Purkinje cell (primary cell): ENCODE data around the gene NUTM2A. TPM values are rescaled to one million over a fixed set of nuclear protein-coding genes. Genes with fewer than 3 reads are reported as not detected.

Source experiments
- polyA plus RNA-seq: library from polyadenylated mRNA; unstranded; fragments of >200 nt; fragmentation: Nextera tagmentation; gene quantifications from 2 replicates; pipeline ENCODE4 v1.2.1, GENCODE V29; 2014

Gene NUTM2A
- not detected in 2 replicates for polyA plus RNA-seq

GRCh38 chr10:87225148-87225547 lies at the start of gene NUTM2A:
Gene NUTM2A (plus strand): TSS chr10:87225448. CDS start chr10:87225831, 383 bp downstream.

Other genes starting within 250 kb of the NUTM2A start
- gene FAM25A, start 205.2 kb upstream of the NUTM2A start, polyA plus RNA-seq, result not detected in 2 replicates
- gene GLUD1, start 130.6 kb upstream of the NUTM2A start, polyA plus RNA-seq, result 108 and 116 TPM in 2 replicates
- 3.7 and 4.8 TPM in 2 replicates for gene SHLD2, start 130.2 kb upstream of the NUTM2A start, polyA plus RNA-seq
- 0.24 and 1.2 TPM in 2 replicates for gene NUTM2D, start 132.3 kb downstream of the NUTM2A start, polyA plus RNA-seq